AG04450 (cell line): ENCODE results near the gene PRR5L. TPM values are rescaled to one million over a fixed set of nuclear protein-coding genes. Genes with fewer than 3 reads are reported as not detected.

Source experiments
- CTCF ChIA-PET: fragments of 300-600, 350-600 bp; formaldehyde crosslinking; extraction: SDS; loops from one replicate; lab custom pipeline; 2022; ENCODE audit warnings: antibody characterized with exemption, inconsistent platforms; lab: Charles Lee
- POLR2A ChIA-PET: fragments of 350-600 bp; formaldehyde crosslinking; extraction: SDS; loops from one replicate; lab custom pipeline; 2021; ENCODE audit warnings: antibody characterized with exemption, inconsistent platforms; lab: Yijun Ruan, JAX
- DNase-seq: peaks from one replicate; pipeline ENCODE4 v3.0.0-alpha.2; 2011; ENCODE audit warnings: low read depth, low spot score
- H3K27ac ChIP-seq: one replicate; pipeline ENCODE4 v1.5.1; 2012; ENCODE audit warnings: low read depth, low read length, control low read depth
- H3K27me3 ChIP-seq: one replicate; pipeline ENCODE4 v1.6.0; 2012; ENCODE audit warnings: low read length; ENCODE audit not compliant: control insufficient read depth, insufficient read depth
- H3K4me3 ChIP-seq: 2 replicates; pipeline ENCODE4 v1.5.1; 2011; ENCODE audit warnings: mild to moderate bottlenecking, low read depth, low read length, control low read depth
- H3K9me3 ChIP-seq: 2 replicates; pipeline ENCODE4 v1.5.1; 2012; ENCODE audit warnings: low read length; ENCODE audit not compliant: control insufficient read depth, insufficient read depth
- polyA plus RNA-seq: library from polyadenylated mRNA; depleted of rRNA; stranded (reverse); fragments of >200 nt; gene quantifications from 2 replicates; pipeline ENCODE4 v1.2.3, GENCODE V29; 2011
- TF ChIP-seq, protein P1 (sequence below): IDR thresholded peaks from 2 replicates; pipeline ENCODE4 v1.5.1; 2011; ENCODE audit warnings: low read depth, low read length, control low read depth, inconsistent platforms

PRR5L gene
- polyA plus RNA-seq, 1 experiment, result 3.4 TPM

GRCh38 chr11:36305047-36305446 lies 9.0 kb downstream of the PRR5L start:
- TF ChIP-seq, protein P1, sequence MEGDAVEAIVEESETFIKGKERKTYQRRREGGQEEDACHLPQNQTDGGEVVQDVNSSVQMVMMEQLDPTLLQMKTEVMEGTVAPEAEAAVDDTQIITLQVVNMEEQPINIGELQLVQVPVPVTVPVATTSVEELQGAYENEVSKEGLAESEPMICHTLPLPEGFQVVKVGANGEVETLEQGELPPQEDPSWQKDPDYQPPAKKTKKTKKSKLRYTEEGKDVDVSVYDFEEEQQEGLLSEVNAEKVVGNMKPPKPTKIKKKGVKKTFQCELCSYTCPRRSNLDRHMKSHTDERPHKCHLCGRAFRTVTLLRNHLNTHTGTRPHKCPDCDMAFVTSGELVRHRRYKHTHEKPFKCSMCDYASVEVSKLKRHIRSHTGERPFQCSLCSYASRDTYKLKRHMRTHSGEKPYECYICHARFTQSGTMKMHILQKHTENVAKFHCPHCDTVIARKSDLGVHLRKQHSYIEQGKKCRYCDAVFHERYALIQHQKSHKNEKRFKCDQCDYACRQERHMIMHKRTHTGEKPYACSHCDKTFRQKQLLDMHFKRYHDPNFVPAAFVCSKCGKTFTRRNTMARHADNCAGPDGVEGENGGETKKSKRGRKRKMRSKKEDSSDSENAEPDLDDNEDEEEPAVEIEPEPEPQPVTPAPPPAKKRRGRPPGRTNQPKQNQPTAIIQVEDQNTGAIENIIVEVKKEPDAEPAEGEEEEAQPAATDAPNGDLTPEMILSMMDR, result no peak
- no peak overlapping the region for H3K4me3 ChIP-seq
- no peak for DNase-seq
- H3K9me3 ChIP-seq, result no peaks in the 10 kb centered on the region
- POLR2A ChIA-PET, result no interaction called here
- H3K27me3 ChIP-seq, result peaks cover 2% of the 10 kb centered on the region
- no peak overlapping the region for H3K27ac ChIP-seq
- CTCF ChIA-PET, result interaction anchor here (0.7 to 2.9 kb wide), 5 partner anchors 12 to 188 kb away, joined by 3 to 16 read pairs (median 5); no protein-coding TSS in a partner anchor

DNA sequence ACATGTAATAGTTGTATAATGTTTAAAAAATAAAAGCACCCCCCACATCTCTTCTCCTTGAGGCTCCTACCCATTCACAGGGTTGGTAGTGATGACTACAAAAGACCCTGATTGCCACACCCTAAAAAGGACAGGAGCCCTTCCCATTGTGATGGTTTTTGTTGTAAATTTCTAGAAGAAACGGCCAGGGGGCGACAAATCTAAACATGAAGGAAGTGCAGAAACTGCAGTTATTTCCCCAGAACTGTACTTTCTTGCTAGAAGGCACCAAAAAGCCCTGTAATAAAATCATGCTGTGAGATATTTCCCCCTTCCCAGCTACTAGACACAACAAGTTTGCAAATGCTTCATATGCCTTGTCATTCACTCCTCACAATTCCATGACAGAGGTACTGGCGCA lies 10.8 kb downstream of the PRR5L start:
- POLR2A ChIA-PET, result no interaction called here
- Histone ChIP-seq H3K27me3 (peaks cover 2% of the 10 kb centered on the region), H3K9me3 (no peaks in the 10 kb centered on the region), H3K4me3 (no peak overlapping the region), H3K27ac (no peak overlapping the region)
- no peak for DNase-seq
- TF ChIP-seq, protein P1, result peak; percentile 74
- CTCF ChIA-PET, result interaction anchor here (0.7 to 1.6 kb wide), 6 partner anchors 9 to 186 kb away, joined by 3 to 24 read pairs (median 4); no protein-coding TSS in a partner anchor

DNA sequence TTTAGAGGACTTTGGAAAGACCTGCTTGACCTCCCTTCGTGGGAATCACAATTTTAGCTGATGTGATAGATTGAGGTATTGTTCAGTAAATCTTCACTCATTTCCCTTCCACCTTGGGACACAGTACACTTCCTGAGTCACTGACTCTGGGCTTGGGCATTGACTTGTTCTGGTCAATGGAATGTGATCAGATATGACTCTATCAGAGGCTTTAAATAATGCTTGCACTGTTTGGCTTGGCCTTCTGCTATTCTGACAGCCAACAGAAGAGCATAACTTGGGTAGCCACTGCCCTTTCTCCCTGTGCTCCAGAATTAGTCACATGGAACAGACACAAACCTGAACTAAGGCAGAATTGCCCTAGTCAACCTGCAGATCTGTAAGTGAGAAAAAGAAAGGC lies 12.5 kb downstream of the PRR5L start:
- H3K4me3 ChIP-seq, result no peak overlapping the region
- H3K27ac ChIP-seq, result no peak overlapping the region
- TF ChIP-seq, protein P1, result no peak
- ChIA-PET POLR2A (no interaction called here), CTCF (interaction anchor here (0.7 to 1.8 kb wide), 3 partner anchors 12 to 184 kb away, joined by 3 to 7 read pairs (median 6); partner anchors contain the start of gene PRR5L)
- H3K27me3 ChIP-seq, result peaks cover 2% of the 10 kb centered on the region
- DNase-seq, result no peak
- no peaks in the 10 kb centered on the region for H3K9me3 ChIP-seq

- TF ChIP-seq, protein P1, result no peak
- CTCF ChIA-PET, result interaction anchor here (1.8 kb wide), 1 partner anchor 169 kb away, joined by 6 read pairs; no protein-coding TSS in a partner anchor
- no peak overlapping the region for H3K27ac ChIP-seq
- no peaks in the 10 kb centered on the region for H3K9me3 ChIP-seq
- no peak for DNase-seq
- peaks cover 2% of the 10 kb centered on the region for H3K27me3 ChIP-seq
- POLR2A ChIA-PET, result no interaction called here
- no peak overlapping the region for H3K4me3 ChIP-seq
These were observed 13.7 kb downstream of the PRR5L start for GRCh38 chr11:36309779-36310178.

DNA sequence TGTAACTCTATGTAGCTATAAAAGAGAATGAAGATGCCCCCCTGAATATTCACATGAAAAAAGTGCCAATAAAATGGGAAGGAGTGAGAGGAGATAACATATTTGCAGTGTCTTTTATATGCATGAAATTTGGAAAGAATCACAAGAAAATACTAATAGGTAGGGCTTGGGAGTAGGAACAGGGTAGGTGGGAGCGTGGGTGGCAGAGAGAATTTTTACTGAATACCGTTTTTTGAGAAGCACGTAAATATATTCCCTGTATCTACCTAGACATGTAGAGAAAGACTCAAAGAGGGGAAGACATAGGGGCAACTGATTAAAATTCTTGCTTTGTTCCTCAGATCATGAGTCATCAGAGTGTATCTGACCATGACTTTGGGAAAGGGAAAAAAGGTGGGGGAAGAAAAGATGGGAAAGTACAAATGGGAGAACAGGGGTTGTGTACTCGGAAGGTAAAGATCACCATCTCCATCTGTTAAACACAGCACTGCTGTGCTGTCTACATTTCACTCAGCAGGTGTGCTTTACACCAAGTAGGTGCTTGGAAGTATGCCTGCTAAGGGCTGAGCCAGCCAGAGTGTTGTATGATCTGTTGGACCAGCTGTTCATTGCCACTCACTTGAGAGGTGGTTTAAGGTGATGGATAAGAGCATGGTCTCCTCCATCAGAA lies 16.0 kb downstream of the PRR5L start:
- H3K27me3 ChIP-seq, result peaks cover 12% of the 10 kb centered on the region
- no peaks in the 10 kb centered on the region for H3K9me3 ChIP-seq
- no peak for DNase-seq
- POLR2A ChIA-PET, result no interaction called here
- H3K4me3 ChIP-seq, result no peak overlapping the region
- TF ChIP-seq, protein P1, result no peak
- H3K27ac ChIP-seq, result no peak overlapping the region
- CTCF ChIA-PET, result interaction anchor here (0.8 to 2.8 kb wide), 3 partner anchors 14 to 167 kb away, joined by 3 to 9 read pairs (median 3); no protein-coding TSS in a partner anchor
